HEK293 (cell line): ENCODE measurements around the gene BRI3.
A peak's percentile ranks its signal among the peaks of the same experiment; 100 is the strongest.

Experiments used
- CTCF ChIA-PET: fragments of 350-600 bp; formaldehyde crosslinking; extraction: SDS; loops from one replicate; lab custom pipeline; 2021; ENCODE audit warnings: antibody characterized with exemption; lab: Yijun Ruan, JAX
- POLR2A ChIA-PET: fragments of 300-600 bp; formaldehyde crosslinking; extraction: SDS; loops from one replicate; lab custom pipeline; 2020; ENCODE audit warnings: antibody characterized with exemption, inconsistent platforms; lab: Yijun Ruan, JAX
- H3K27ac ChIP-seq: fragments of 200-500 bp; sonication (Bioruptor generic); 2 replicates; pipeline ENCODE4 v1.5.1; 2014; ENCODE audit warnings: low read depth, low read length, control low read depth, inconsistent platforms; ENCODE audit errors: extremely low read depth
- H3K36me3 ChIP-seq, 2 experiments: fragments of 200-500 bp in 1 of 2; sonication (Bioruptor generic) in 1 of 2; 1 replicate in 1 of 2; 2 replicates in 1 of 2; pipeline ENCODE4 v1.5.1; 2014 to 2017; ENCODE audit warnings: inconsistent platforms in 2 of 2, low read length in 2 of 2; ENCODE audit not compliant: control insufficient read depth in 2 of 2, insufficient read depth in 1 of 2
- H3K4me1 ChIP-seq: fragments of 200-500 bp; sonication (Bioruptor generic); 2 replicates; pipeline ENCODE4 v1.5.1; 2014; ENCODE audit warnings: mild to moderate bottlenecking, low read length, inconsistent platforms; ENCODE audit not compliant: control insufficient read depth, insufficient read depth
- H3K4me3 ChIP-seq: 2 replicates; pipeline ENCODE4 v1.5.1; 2011; ENCODE audit warnings: low read depth, mild to moderate bottlenecking, control low read depth, low read length, moderate library complexity
- H3K9me3 ChIP-seq: fragments of 200-500 bp; sonication (Bioruptor generic); 2 replicates; pipeline ENCODE4 v1.5.1; 2014; ENCODE audit warnings: low read depth, low read length, inconsistent platforms; ENCODE audit not compliant: control insufficient read depth, insufficient read depth
- PBX3 ChIP-seq: sonication (generic); formaldehyde crosslinking; IDR thresholded peaks from 2 replicates; pipeline ENCODE4 v1.8.1; 2022; ENCODE audit warnings: mild to moderate bottlenecking, moderate library complexity, missing genetic modification reagents
- REST ChIP-seq: fragments of 450-650 bp; formaldehyde crosslinking; IDR thresholded peaks from 2 replicates; pipeline ENCODE4 v1.5.1; 2016; ENCODE audit warnings: missing biosample characterization, missing genetic modification characterization
- YY2 ChIP-seq: fragments of 450-650 bp; formaldehyde crosslinking; IDR thresholded peaks from 2 replicates; pipeline ENCODE4 v1.5.1; 2016; ENCODE audit warnings: missing biosample characterization, missing genetic modification characterization
- ZBTB17 ChIP-seq: fragments of 450-650 bp; formaldehyde crosslinking; IDR thresholded peaks from 2 replicates; pipeline ENCODE4 v1.5.1; 2016; ENCODE audit warnings: missing biosample characterization, missing genetic modification characterization
- ZBTB20 ChIP-seq: fragments of 450-650 bp; formaldehyde crosslinking; IDR thresholded peaks from 2 replicates; pipeline ENCODE4 v1.5.1; 2016; ENCODE audit warnings: missing biosample characterization, missing genetic modification characterization
- ZBTB44 ChIP-seq: fragments of 450-650 bp; IDR thresholded peaks from 2 replicates; pipeline ENCODE4 v1.5.1; 2018; ENCODE audit warnings: missing biosample characterization, mild to moderate bottlenecking, missing genetic modification characterization
- ZNF112 ChIP-seq: fragments of 450-650 bp; formaldehyde crosslinking; IDR thresholded peaks from 2 replicates; pipeline ENCODE4 v1.5.0; 2017; ENCODE audit warnings: missing biosample characterization, missing genetic modification characterization
- ZNF121 ChIP-seq: fragments of 450-650 bp; formaldehyde crosslinking; IDR thresholded peaks from 2 replicates; pipeline ENCODE4 v1.5.1; 2016; ENCODE audit warnings: missing biosample characterization, missing genetic modification characterization
- ZNF133 ChIP-seq: fragments of 450-650 bp; formaldehyde crosslinking; IDR thresholded peaks from 2 replicates; pipeline ENCODE4 v1.5.1; 2016; ENCODE audit warnings: missing biosample characterization, missing genetic modification characterization
- ZNF221 ChIP-seq: fragments of 450-650 bp; formaldehyde crosslinking; IDR thresholded peaks from 2 replicates; pipeline ENCODE4 v1.5.1; 2017; ENCODE audit warnings: missing biosample characterization, missing genetic modification characterization, borderline replicate concordance
- ZNF24 ChIP-seq: fragments of 450-650 bp; formaldehyde crosslinking; IDR thresholded peaks from 2 replicates; pipeline ENCODE4 v1.5.1; 2016; ENCODE audit warnings: missing biosample characterization, missing genetic modification characterization
- ZNF335 ChIP-seq: fragments of 450-650 bp; formaldehyde crosslinking; conservative IDR thresholded peaks from 2 replicates; pipeline ENCODE4 v1.5.1; 2016; ENCODE audit warnings: missing biosample characterization, missing genetic modification characterization
- ZNF350 ChIP-seq: fragments of 450-650 bp; formaldehyde crosslinking; IDR thresholded peaks from 2 replicates; pipeline ENCODE4 v1.5.0; 2017; ENCODE audit warnings: missing biosample characterization, mild to moderate bottlenecking, missing genetic modification characterization
- ZNF518A ChIP-seq: fragments of 450-650 bp; formaldehyde crosslinking; conservative IDR thresholded peaks from 2 replicates; pipeline ENCODE4 v1.5.1; 2016; ENCODE audit warnings: low read depth, missing biosample characterization, missing genetic modification characterization
- ZNF555 ChIP-seq: fragments of 450-650 bp; formaldehyde crosslinking; conservative IDR thresholded peaks from 2 replicates; pipeline ENCODE4 v1.5.1; 2017; ENCODE audit warnings: missing biosample characterization, mild to moderate bottlenecking, missing genetic modification characterization, inconsistent platforms
- ZNF580 ChIP-seq: fragments of 450-650 bp; formaldehyde crosslinking; IDR thresholded peaks from 2 replicates; pipeline ENCODE4 v1.5.1; 2016; ENCODE audit warnings: missing biosample characterization, missing genetic modification characterization
- ZNF626 ChIP-seq: fragments of 450-650 bp; sonication (Bioruptor Pico); formaldehyde crosslinking; IDR thresholded peaks from 2 replicates; pipeline ENCODE4 v1.5.1; 2018; ENCODE audit warnings: missing biosample characterization, missing genetic modification characterization, inconsistent platforms
- TF ChIP-seq, protein P1 (sequence below): fragments of 450-650 bp; formaldehyde crosslinking; IDR thresholded peaks from 2 replicates; pipeline ENCODE4 v1.5.1; 2016; ENCODE audit warnings: missing biosample characterization, missing genetic modification characterization, low read depth

Gene BRI3

GRCh38 chr7:98280791-98281756 is at the start of gene BRI3 (continued):
- TF ChIP-seq ZNF335 (peak; percentile 95), ZNF580 (tag by site-specific recombination) (no peak), ZBTB20 (tag by site-specific recombination) (peak; percentile 29; the same call in 1 of the 2 replicates), REST (tag by site-specific recombination) (no peak)

DNA sequence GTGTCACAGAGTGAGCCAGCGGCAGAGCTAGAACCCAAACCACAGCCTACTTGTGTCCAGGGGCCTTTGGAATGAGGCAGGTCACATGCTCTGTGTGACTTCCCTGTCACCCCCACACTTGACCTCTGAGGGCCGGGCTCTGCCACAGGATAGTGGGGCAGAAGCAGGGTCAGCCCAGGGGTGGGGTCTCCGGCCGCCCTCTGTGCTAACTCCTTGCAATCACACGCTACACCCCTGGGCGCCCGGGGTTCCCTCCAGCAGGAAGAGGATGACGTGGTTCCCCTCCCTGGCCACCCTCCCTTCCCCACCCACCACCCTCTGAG is 49.3 kb upstream of the BRI3 start:
- Histone ChIP-seq H3K36me3 (peaks cover 0 to 3% of the 10 kb centered on the region in 2 experiments; a peak in 1 of 3 replicates), H3K9me3 (no peaks in the 10 kb centered on the region), H3K27ac (no peak overlapping the region)
- CTCF ChIA-PET = interaction anchor here (0.6 to 0.7 kb wide), 3 partner anchors 10 to 1863 kb away, joined by 3 read pairs; no protein-coding TSS in a partner anchor
- POLR2A ChIA-PET = no interaction called here
- TF ChIP-seq ZNF24 (tag by site-specific recombination) (no peak), ZNF112 (tag by site-specific recombination) (no peak), ZNF221 (no peak), ZNF518A (tag by site-specific recombination) (no peak), ZNF133 (tag by site-specific recombination) (no peak), ZNF350 (no peak), ZNF555 (no peak), ZBTB17 (tag by site-specific recombination) (no peak), YY2 (no peak), ZNF626 (tag by site-specific recombination) (no peak), ZNF121 (tag by site-specific recombination) (no peak), PBX3 (CRISPR knock-in tag) (no peak), ZBTB44 (tag by site-specific recombination) (no peak)
- TF ChIP-seq, protein P1, sequence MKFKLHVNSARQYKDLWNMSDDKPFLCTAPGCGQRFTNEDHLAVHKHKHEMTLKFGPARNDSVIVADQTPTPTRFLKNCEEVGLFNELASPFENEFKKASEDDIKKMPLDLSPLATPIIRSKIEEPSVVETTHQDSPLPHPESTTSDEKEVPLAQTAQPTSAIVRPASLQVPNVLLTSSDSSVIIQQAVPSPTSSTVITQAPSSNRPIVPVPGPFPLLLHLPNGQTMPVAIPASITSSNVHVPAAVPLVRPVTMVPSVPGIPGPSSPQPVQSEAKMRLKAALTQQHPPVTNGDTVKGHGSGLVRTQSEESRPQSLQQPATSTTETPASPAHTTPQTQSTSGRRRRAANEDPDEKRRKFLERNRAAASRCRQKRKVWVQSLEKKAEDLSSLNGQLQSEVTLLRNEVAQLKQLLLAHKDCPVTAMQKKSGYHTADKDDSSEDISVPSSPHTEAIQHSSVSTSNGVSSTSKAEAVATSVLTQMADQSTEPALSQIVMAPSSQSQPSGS (tag by site-specific recombination) = no peak
- TF ChIP-seq, all 188 proteins: peak for 0
- Histone ChIP-seq H3K4me3 (no peak overlapping the region), H3K4me1 (no peaks in the 10 kb centered on the region)
